Right lung (tissue), 5 donors: Measurements from ENCODE around the gene CHKB. TPM values are rescaled to one million over a fixed set of nuclear protein-coding genes. Genes with fewer than 3 reads are reported as not detected.

ENCODE experiments used
- DNase-seq, 2 donors: peaks; one replicate each; pipeline ENCODE4 v3.0.0-alpha.2; 2013
- polyA plus RNA-seq, 5 donors: library from polyadenylated mRNA; unstranded; fragments of 120-200 nt; gene quantifications; one replicate each; pipeline versions ENCODE4 v1.2.1 to v1.2.3, GENCODE V29; 2013; ENCODE audit warnings: inconsistent platforms in 1 of 5, low replicate concordance in 1 of 5; ENCODE audit not compliant: insufficient read length in 5 of 5, insufficient read depth in 1 of 5

CHKB gene
- polyA plus RNA-seq, 5 donors: 75.5 to 84.8 (median 82.1) TPM

GRCh38 chr22:50531962-50532674, 50.5 kb downstream of the CHKB start:
- peak; percentile 64 to 74 for DNase-seq

GRCh38 chr22:50531546-50531961, 51.1 kb downstream of the CHKB start:
- DNase-seq: no peak

- peak; percentile 61 to 68 for DNase-seq
These were observed 51.6 kb downstream of the CHKB start for GRCh38 chr22:50530877-50531545.

- peak in 1 of 2 donors; percentile 45 for DNase-seq
These were observed 52.1 kb downstream of the CHKB start for GRCh38 chr22:50530580-50530876.

GRCh38 chr22:50529897-50530579, 52.6 kb downstream of the CHKB start, which contains the start of gene TYMP:
TYMP (minus strand) TSS chr22:50530012; CDS start chr22:50529709, 303 bp downstream.
- peak; percentile 61 to 66 for DNase-seq

- no peak for DNase-seq
These were observed 53.2 kb downstream of the CHKB start for GRCh38 chr22:50529416-50529896.

Other genes with a start within 250 kb of the CHKB start
- gene PPP6R2, start 239.5 kb downstream of the CHKB start, polyA plus RNA-seq: 10 to 100 TPM; 33.1 to 54.7 (median 41.0) TPM
- gene SBF1, start 107.8 kb downstream of the CHKB start, polyA plus RNA-seq: 10 to 100 TPM; 22.9 to 48.0 (median 37.1) TPM
- under 1 TPM; 0.21 to 0.85 (median 0.37) TPM for gene ADM2, start 101.3 kb downstream of the CHKB start, polyA plus RNA-seq
- under 1 TPM in 3 of 5 donors, not detected in 2; 0.08 to 0.18 (median 0.08) TPM for gene MIOX, start 96.0 kb downstream of the CHKB start, polyA plus RNA-seq
- 10 to 100 TPM; 26.9 to 75.0 (median 45.1) TPM for gene LMF2, start 75.1 kb downstream of the CHKB start, polyA plus RNA-seq
- 10 to 100 TPM; 35.9 to 54.8 (median 43.3) TPM for gene NCAPH2, start 74.6 kb downstream of the CHKB start, polyA plus RNA-seq
- gene SCO2, start 57.3 kb downstream of the CHKB start, polyA plus RNA-seq: 1 to 10 TPM in 4 of 5 donors, under 1 TPM in 1; 0.33 to 5.9 (median 2.0) TPM
- gene TYMP, start 52.8 kb downstream of the CHKB start, polyA plus RNA-seq: 1 to 10 TPM; 1.9 to 6.9 (median 3.2) TPM
- gene KLHDC7B, start 37.0 kb downstream of the CHKB start, polyA plus RNA-seq: under 1 TPM in 2 of 5 donors, not detected in 3; 0.04 to 0.05 TPM
- gene SYCE3, start 19.9 kb downstream of the CHKB start, polyA plus RNA-seq: not detected
- 10 to 100 TPM in 4 of 5 donors, 1 to 10 TPM in 1; 8.8 to 12.4 (median 12.1) TPM for gene CPT1B, start 4.4 kb downstream of the CHKB start, polyA plus RNA-seq
- gene MAPK8IP2, start 17.9 kb upstream of the CHKB start, polyA plus RNA-seq: 1 to 10 TPM in 1 of 5 donors, under 1 TPM in 4; 0.56 to 1.1 (median 0.85) TPM
- gene ARSA, start 45.3 kb upstream of the CHKB start, polyA plus RNA-seq: 10 to 100 TPM; 14.2 to 27.7 (median 18.1) TPM
- 10 to 100 TPM; 14.0 to 35.7 (median 22.7) TPM for gene SHANK3, start 90.0 kb upstream of the CHKB start, polyA plus RNA-seq
- under 1 TPM; 0.26 to 0.54 (median 0.37) TPM for gene ACR, start 155.4 kb upstream of the CHKB start, polyA plus RNA-seq
- gene RABL2B, start 200.8 kb upstream of the CHKB start, polyA plus RNA-seq: 10 to 100 TPM; 57.2 to 74.9 (median 58.8) TPM